ENCODE data around the gene ZNF75A.

- no peak for TF ChIP-seq SPI1 (IDR thresholded peaks at IDR 0.05; ENCODE audit: low read depth, low read length)
- no peak for TF ChIP-seq POLR2A (IDR thresholded peaks at IDR 0.05; ENCODE audit: low read depth, low read length)
- no peak for TF ChIP-seq POLR2AphosphoS5 (IDR thresholded peaks at IDR 0.05; ENCODE audit: low read depth, low read length)
Measured at GRCh38 chr16:3355589-3355988, 50.3 kb downstream of the ZNF75A start, which contains the start of gene OR2C1.
